K562 (cell line): Measurements from ENCODE around the gene POLRMT. TPM values are rescaled to one million over a fixed set of nuclear protein-coding genes. Genes with fewer than 3 reads are reported as not detected.
A peak's percentile ranks its signal among the peaks of the same experiment; 100 is the strongest.

Experiments used
- ARID1B ChIP-seq: fragments of 450-650 bp; IDR thresholded peaks from 2 replicates; pipeline ENCODE4 v1.6.1; 2016; ENCODE audit warnings: antibody characterized with exemption, mild to moderate bottlenecking, inconsistent platforms
- ATF7 ChIP-seq: fragments of 450-650 bp; IDR thresholded peaks from 2 replicates; pipeline ENCODE4 v1.7.1; 2014; ENCODE audit warnings: mild to moderate bottlenecking, moderate library complexity
- HNRNPUL1 ChIP-seq: fragments of 200-400 bp; formaldehyde crosslinking; IDR thresholded peaks from 2 replicates; pipeline ENCODE4 v1.6.1; 2017; ENCODE audit warnings: low read length
- MCM2 ChIP-seq: fragments of 450-650 bp; IDR thresholded peaks from 2 replicates; pipeline ENCODE4 v1.6.1; 2017; ENCODE audit warnings: low read depth, mild to moderate bottlenecking
- MYC ChIP-seq, 2 experiments: fragments of 250-450 bp in 1 of 2; sonication (Bioruptor Pico) in 1 of 2; IDR thresholded peaks; 2 replicates each; pipeline versions ENCODE4 v1.5.1 to v1.6.1; 2012 to 2021; ENCODE audit warnings: low read depth in 2 of 2, borderline replicate concordance in 1 of 2, improper control_type of control experiment in 1 of 2, low read length in 1 of 2, mild to moderate bottlenecking in 1 of 2, moderate library complexity in 1 of 2
- NCOA4 ChIP-seq: fragments of 450-650 bp; IDR thresholded peaks from 2 replicates; pipeline ENCODE4 v1.6.1; 2018; ENCODE audit warnings: mild to moderate bottlenecking; ENCODE audit not compliant: partially characterized antibody
- NCOR1 ChIP-seq: fragments of 450-650 bp; IDR thresholded peaks from 2 replicates; pipeline ENCODE4 v1.6.1; 2016; ENCODE audit warnings: mild to moderate bottlenecking, moderate library complexity
- PHTF2 ChIP-seq: fragments of 250-450 bp; sonication (Bioruptor Pico); IDR thresholded peaks from 2 replicates; pipeline ENCODE4 v1.5.0; 2021; ENCODE audit warnings: mild to moderate bottlenecking
- RBBP5 ChIP-seq: fragments of 200-600 bp; sonication (generic); IDR thresholded peaks from 2 replicates; pipeline ENCODE4 v1.6.1; 2012; ENCODE audit warnings: borderline replicate concordance, mild to moderate bottlenecking, low read length, control low read depth, inconsistent platforms; ENCODE audit not compliant: insufficient read depth, poor library complexity, severe bottlenecking
- SMAD3 ChIP-seq: fragments of 450-650 bp; formaldehyde crosslinking; conservative IDR thresholded peaks from 2 replicates; pipeline ENCODE4 v1.4.0; 2020; ENCODE audit warnings: mild to moderate bottlenecking
- ZC3H4 ChIP-seq: sonication (generic); formaldehyde crosslinking; IDR thresholded peaks from 2 replicates; pipeline ENCODE4 v1.9.0; 2021; ENCODE audit warnings: missing genetic modification reagents, borderline replicate concordance
- ZKSCAN1 ChIP-seq: fragments of 150-350 bp; IDR thresholded peaks from 2 replicates; pipeline ENCODE4 v1.6.1; 2016; ENCODE audit warnings: low read depth, low read length
- ZNF140 ChIP-seq: fragments of 250-450 bp; sonication (Bioruptor Pico); IDR thresholded peaks from 2 replicates; pipeline ENCODE4 v1.8.0; 2021; ENCODE audit warnings: moderate library complexity, mild to moderate bottlenecking, inconsistent platforms
- polyA plus RNA-seq, 8 experiments: library from polyadenylated mRNA; depleted of rRNA in 4 of 8; stranded (reverse) in 5 of 8; unstranded in 3 of 8; fragments of >200 nt; fragmentation: Nextera tagmentation in 2 of 8; fragmentation: Illumina TruSeq in 1 of 8; extraction: Ambion mirVana in 2 of 8; extraction: Trizol in 1 of 8; gene quantifications; 2 replicates each; pipeline versions ENCODE4 v1.2.1 to v1.2.3, GENCODE V29; 2011 to 2014; ENCODE audit warnings: inconsistent platforms in 1 of 8, missing spikeins in 1 of 8
- total RNA-seq, 7 experiments: library from RNA; depleted of rRNA in 6 of 7; stranded (reverse); fragments of >200 nt in 6 of 7; fragmentation: Illumina TruSeq in 2 of 7; extraction: Trizol in 2 of 7; gene quantifications; 2 replicates each; pipeline versions ENCODE4 v1.2.1 to v1.2.3, GENCODE V29; 2011 to 2021; ENCODE audit warnings: low replicate concordance in 1 of 7
- TF ChIP-seq, protein P1 (sequence below), 2 experiments: fragments of 450-650 bp in 1 of 2; sonication (generic) in 1 of 2; formaldehyde crosslinking; conservative IDR thresholded peaks; 2 replicates each; pipeline versions ENCODE4 v1.4.0 to v1.8.1; 2020 to 2022; ENCODE audit warnings: mild to moderate bottlenecking in 1 of 2, missing genetic modification reagents in 1 of 2
- TF ChIP-seq, protein P2 (sequence below), 2 experiments: fragments of 200-800 bp in 1 of 2; sonication (Bioruptor generic) in 1 of 2; sonication (generic) in 1 of 2; formaldehyde crosslinking in 1 of 2; IDR thresholded peaks in 1 of 2; conservative IDR thresholded peaks in 1 of 2; 2 replicates each; pipeline versions ENCODE4 v1.5.0 to v1.6.1; 2016 to 2020; ENCODE audit warnings: missing compliant biosample characterization in 1 of 2, missing genetic modification characterization in 1 of 2, missing genetic modification reagents in 1 of 2
- TF ChIP-seq, protein P3 (sequence below), 2 experiments: IDR thresholded peaks; 2 replicates each; pipeline ENCODE4 v1.6.1; 2012; ENCODE audit warnings: improper control_type of control experiment in 2 of 2, low read depth in 2 of 2, low read length in 2 of 2, borderline replicate concordance in 1 of 2
- TF ChIP-seq, protein P4 (sequence below): fragments of 450-650 bp; IDR thresholded peaks from one replicate; pipeline ENCODE4 v1.6.1; 2018; ENCODE audit warnings: mild to moderate bottlenecking, moderate library complexity; ENCODE audit not compliant: partially characterized antibody
- TF ChIP-seq, protein P5 (sequence below), 2 experiments: IDR thresholded peaks; 2 replicates each; pipeline ENCODE4 v1.6.1; 2011; ENCODE audit warnings: borderline replicate concordance in 1 of 2, control low read depth in 1 of 2, low read depth in 1 of 2, low read length in 1 of 2, mild to moderate bottlenecking in 1 of 2, mixed read lengths in 1 of 2, moderate library complexity in 1 of 2; ENCODE audit not compliant: insufficient read depth in 1 of 2, insufficient read length in 1 of 2, poor library complexity in 1 of 2, severe bottlenecking in 1 of 2; ENCODE audit errors: extremely low read depth in 1 of 2

The POLRMT gene
- total and polyA plus RNA-seq, 9 of the 15 experiments (the other 6 are each of a cell fraction or from before 2014, with no cell fraction given), result 30.3 to 144 (median 68.0) TPM

DNA sequence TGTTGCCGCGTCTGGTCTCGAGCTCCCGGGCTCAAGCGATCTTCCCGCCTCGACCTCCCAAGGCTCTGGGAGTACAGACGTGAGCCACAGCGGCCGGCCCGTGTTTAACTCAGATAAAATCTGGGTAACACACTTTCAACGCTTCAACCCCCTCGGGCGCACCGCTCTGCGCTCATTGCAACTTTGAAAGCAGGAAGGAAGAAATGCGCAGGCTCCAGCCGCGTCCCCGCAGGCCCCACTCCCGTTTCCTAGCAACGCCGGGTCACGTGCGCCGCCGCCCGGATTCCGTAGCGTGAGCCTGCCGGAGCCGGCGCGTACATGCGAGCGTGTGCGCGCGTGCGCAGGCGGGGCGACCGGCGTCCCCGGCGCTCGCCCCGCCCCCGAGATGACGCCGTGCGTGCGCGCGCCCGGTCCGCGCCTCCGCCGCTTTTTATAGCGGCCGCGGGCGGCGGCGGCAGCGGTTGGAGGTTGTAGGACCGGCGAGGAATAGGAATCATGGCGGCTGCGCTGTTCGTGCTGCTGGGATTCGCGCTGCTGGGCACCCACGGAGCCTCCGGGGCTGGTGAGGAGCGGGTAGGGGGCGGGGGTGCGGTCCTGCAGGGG is 61.1 kb downstream of the POLRMT start, which contains the start of gene BSG (continued):
- TF ChIP-seq, protein P1, sequence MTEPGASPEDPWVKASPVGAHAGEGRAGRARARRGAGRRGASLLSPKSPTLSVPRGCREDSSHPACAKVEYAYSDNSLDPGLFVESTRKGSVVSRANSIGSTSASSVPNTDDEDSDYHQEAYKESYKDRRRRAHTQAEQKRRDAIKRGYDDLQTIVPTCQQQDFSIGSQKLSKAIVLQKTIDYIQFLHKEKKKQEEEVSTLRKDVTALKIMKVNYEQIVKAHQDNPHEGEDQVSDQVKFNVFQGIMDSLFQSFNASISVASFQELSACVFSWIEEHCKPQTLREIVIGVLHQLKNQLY (CRISPR knock-in tag; conservative IDR thresholded peaks at IDR 0.05), result no peak
- TF ChIP-seq NCOR1 (peak; percentile 23; the same call in 1 of the 2 replicates), ATF7 (peak; percentile 90), MCM2 (no peak), ARID1B (peak; percentile 30; the same call in 1 of the 2 replicates), PHTF2 (CRISPR knock-in tag) (no peak), RBBP5 (peak; percentile 46), ZC3H4 (no peak), MYC (IDR thresholded peaks at IDR 0.05; ENCODE audit: low read depth, low read length) (peak; percentile 78), MYC (CRISPR knock-in tag; IDR thresholded peaks at IDR 0.05; ENCODE audit: borderline replicate concordance, low read depth) (0 out of 2 replicates have a peak, but pooled peaks have one; percentile 2), NCOA4 (no peak), ZKSCAN1 (no peak), HNRNPUL1 (no peak), ZNF140 (no peak), SMAD3 (CRISPR knock-in tag) (no peak)
- TF ChIP-seq, protein P2, sequence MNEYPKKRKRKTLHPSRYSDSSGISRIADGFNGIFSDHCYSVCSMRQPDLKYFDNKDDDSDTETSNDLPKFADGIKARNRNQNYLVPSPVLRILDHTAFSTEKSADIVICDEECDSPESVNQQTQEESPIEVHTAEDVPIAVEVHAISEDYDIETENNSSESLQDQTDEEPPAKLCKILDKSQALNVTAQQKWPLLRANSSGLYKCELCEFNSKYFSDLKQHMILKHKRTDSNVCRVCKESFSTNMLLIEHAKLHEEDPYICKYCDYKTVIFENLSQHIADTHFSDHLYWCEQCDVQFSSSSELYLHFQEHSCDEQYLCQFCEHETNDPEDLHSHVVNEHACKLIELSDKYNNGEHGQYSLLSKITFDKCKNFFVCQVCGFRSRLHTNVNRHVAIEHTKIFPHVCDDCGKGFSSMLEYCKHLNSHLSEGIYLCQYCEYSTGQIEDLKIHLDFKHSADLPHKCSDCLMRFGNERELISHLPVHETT (CRISPR knock-in tag; conservative IDR thresholded peaks at IDR 0.05 in 1 of 2, IDR thresholded peaks at IDR 0.05 in 1 of 2), result peak in 1 of 2 experiments; percentile 90; a peak in 2 of 4 replicates
- TF ChIP-seq, protein P3, sequence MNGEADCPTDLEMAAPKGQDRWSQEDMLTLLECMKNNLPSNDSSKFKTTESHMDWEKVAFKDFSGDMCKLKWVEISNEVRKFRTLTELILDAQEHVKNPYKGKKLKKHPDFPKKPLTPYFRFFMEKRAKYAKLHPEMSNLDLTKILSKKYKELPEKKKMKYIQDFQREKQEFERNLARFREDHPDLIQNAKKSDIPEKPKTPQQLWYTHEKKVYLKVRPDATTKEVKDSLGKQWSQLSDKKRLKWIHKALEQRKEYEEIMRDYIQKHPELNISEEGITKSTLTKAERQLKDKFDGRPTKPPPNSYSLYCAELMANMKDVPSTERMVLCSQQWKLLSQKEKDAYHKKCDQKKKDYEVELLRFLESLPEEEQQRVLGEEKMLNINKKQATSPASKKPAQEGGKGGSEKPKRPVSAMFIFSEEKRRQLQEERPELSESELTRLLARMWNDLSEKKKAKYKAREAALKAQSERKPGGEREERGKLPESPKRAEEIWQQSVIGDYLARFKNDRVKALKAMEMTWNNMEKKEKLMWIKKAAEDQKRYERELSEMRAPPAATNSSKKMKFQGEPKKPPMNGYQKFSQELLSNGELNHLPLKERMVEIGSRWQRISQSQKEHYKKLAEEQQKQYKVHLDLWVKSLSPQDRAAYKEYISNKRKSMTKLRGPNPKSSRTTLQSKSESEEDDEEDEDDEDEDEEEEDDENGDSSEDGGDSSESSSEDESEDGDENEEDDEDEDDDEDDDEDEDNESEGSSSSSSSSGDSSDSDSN (IDR thresholded peaks at IDR 0.05; ENCODE audit: borderline replicate concordance in 1 of 2, low read depth in 2 of 2, low read length in 2 of 2), result peak in 1 of 2 experiments; percentile 80; a peak in 2 of 4 replicates
- TF ChIP-seq, protein P4, sequence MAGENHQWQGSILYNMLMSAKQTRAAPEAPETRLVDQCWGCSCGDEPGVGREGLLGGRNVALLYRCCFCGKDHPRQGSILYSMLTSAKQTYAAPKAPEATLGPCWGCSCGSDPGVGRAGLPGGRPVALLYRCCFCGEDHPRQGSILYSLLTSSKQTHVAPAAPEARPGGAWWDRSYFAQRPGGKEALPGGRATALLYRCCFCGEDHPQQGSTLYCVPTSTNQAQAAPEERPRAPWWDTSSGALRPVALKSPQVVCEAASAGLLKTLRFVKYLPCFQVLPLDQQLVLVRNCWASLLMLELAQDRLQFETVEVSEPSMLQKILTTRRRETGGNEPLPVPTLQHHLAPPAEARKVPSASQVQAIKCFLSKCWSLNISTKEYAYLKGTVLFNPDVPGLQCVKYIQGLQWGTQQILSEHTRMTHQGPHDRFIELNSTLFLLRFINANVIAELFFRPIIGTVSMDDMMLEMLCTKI, result no peak
- TF ChIP-seq, protein P5, sequence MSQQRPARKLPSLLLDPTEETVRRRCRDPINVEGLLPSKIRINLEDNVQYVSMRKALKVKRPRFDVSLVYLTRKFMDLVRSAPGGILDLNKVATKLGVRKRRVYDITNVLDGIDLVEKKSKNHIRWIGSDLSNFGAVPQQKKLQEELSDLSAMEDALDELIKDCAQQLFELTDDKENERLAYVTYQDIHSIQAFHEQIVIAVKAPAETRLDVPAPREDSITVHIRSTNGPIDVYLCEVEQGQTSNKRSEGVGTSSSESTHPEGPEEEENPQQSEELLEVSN (IDR thresholded peaks at IDR 0.05; ENCODE audit: borderline replicate concordance in 1 of 2, extremely low read depth in 1 of 2, insufficient read depth in 1 of 2, insufficient read length in 1 of 2, low read depth in 1 of 2, low read length in 1 of 2, poor library complexity in 1 of 2, severe bottlenecking in 1 of 2), result peak in 1 of 2 experiments; percentile 87
